HepG2 (cell line): Measurements from ENCODE around the gene GUK1. TPM values are rescaled to one million over a fixed set of nuclear protein-coding genes. Genes with fewer than 3 reads are reported as not detected.

Experiments
- ARID2 ChIP-seq: sonication (generic); formaldehyde crosslinking; IDR thresholded peaks from 2 replicates; pipeline ENCODE4 v1.8.1; 2022; ENCODE audit warnings: mild to moderate bottlenecking, missing genetic modification reagents, borderline replicate concordance
- ATF7-NPFF ChIP-seq: sonication (generic); formaldehyde crosslinking; IDR thresholded peaks from 2 replicates; pipeline ENCODE4 v1.8.1; 2023; ENCODE audit warnings: mild to moderate bottlenecking, low read depth, missing genetic modification reagents, moderate library complexity
- CBX2 ChIP-seq, 2 experiments: fragments of 200-600 bp in 1 of 2; sonication (generic); formaldehyde crosslinking in 1 of 2; IDR thresholded peaks; 2 replicates each; pipeline versions ENCODE4 v1.7.0 to v1.8.1; 2018 to 2022; ENCODE audit warnings: low read depth in 2 of 2, low read length in 1 of 2, mild to moderate bottlenecking in 1 of 2, missing genetic modification reagents in 1 of 2
- FOXK1 ChIP-seq: sonication (generic); formaldehyde crosslinking; IDR thresholded peaks from 2 replicates; pipeline ENCODE4 v1.4.0; 2020; ENCODE audit warnings: low read depth, missing genetic modification reagents, borderline replicate concordance
- KLF12 ChIP-seq: sonication (generic); formaldehyde crosslinking; IDR thresholded peaks from 2 replicates; pipeline ENCODE4 v1.4.0; 2020; ENCODE audit warnings: missing genetic modification reagents, borderline replicate concordance
- PPARG ChIP-seq: conservative IDR thresholded peaks from 2 replicates; pipeline ENCODE4 v1.6.1; 2016; ENCODE audit warnings: missing biosample characterization, missing genetic modification reagents
- TBL1XR1 ChIP-seq: fragments of 150-350 bp; IDR thresholded peaks from 2 replicates; pipeline ENCODE4 v1.6.1; 2014; ENCODE audit warnings: borderline replicate concordance, low read length; ENCODE audit not compliant: partially characterized antibody
- TSC22D2 ChIP-seq: sonication (generic); formaldehyde crosslinking; IDR thresholded peaks from 2 replicates; pipeline ENCODE4 v1.5.1; 2020; ENCODE audit warnings: missing genetic modification reagents, mild to moderate bottlenecking, borderline replicate concordance
- ZFP36 ChIP-seq: fragments of 150-350 bp; IDR thresholded peaks from 2 replicates; pipeline ENCODE4 v1.6.1; 2018; ENCODE audit warnings: borderline replicate concordance, low read length, low read depth; ENCODE audit not compliant: partially characterized antibody
- ZNF383 ChIP-seq: sonication (generic); formaldehyde crosslinking; IDR thresholded peaks from 2 replicates; pipeline ENCODE4 v1.4.0; 2020; ENCODE audit warnings: missing genetic modification reagents, mild to moderate bottlenecking, borderline replicate concordance
- polyA plus RNA-seq, 8 experiments: library from polyadenylated mRNA; depleted of rRNA in 3 of 8; stranded (reverse) in 7 of 8; unstranded in 1 of 8; fragments of >200 nt; fragmentation: Illumina TruSeq in 4 of 8; extraction: Trizol in 4 of 8; gene quantifications; 2 replicates each; pipeline versions ENCODE4 v1.2.1 to v1.2.3, GENCODE V29; 2011 to 2016; ENCODE audit warnings: low read depth in 4 of 8, missing spikeins in 1 of 8, mixed read lengths in 1 of 8; ENCODE audit not compliant: insufficient read depth in 1 of 8
- total RNA-seq, 5 experiments: library from RNA; depleted of rRNA; stranded (reverse); fragments of >200 nt; fragmentation: Illumina TruSeq; extraction: Trizol; gene quantifications; 2 replicates each; pipeline ENCODE4 v1.2.3, GENCODE V29; 2016; ENCODE audit warnings: low read depth in 1 of 5
- TF ChIP-seq, protein P1 (sequence below): sonication (generic); formaldehyde crosslinking; IDR thresholded peaks from 2 replicates; pipeline ENCODE4 v1.4.0; 2020; ENCODE audit warnings: mild to moderate bottlenecking, missing genetic modification reagents
- TF ChIP-seq, protein P2 (sequence below): IDR thresholded peaks from 2 replicates; pipeline ENCODE4 v1.6.1; 2016
- TF ChIP-seq, protein P3 (sequence below): sonication (generic); formaldehyde crosslinking; IDR thresholded peaks from 2 replicates; pipeline ENCODE4 v1.5.1; 2020; ENCODE audit warnings: mild to moderate bottlenecking, missing genetic modification reagents, borderline replicate concordance

GUK1 gene
- total and polyA plus RNA-seq, 2 of the 13 experiments (the other 11 are each of a cell fraction or from before 2014, with no cell fraction given): 116 to 154 TPM

DNA sequence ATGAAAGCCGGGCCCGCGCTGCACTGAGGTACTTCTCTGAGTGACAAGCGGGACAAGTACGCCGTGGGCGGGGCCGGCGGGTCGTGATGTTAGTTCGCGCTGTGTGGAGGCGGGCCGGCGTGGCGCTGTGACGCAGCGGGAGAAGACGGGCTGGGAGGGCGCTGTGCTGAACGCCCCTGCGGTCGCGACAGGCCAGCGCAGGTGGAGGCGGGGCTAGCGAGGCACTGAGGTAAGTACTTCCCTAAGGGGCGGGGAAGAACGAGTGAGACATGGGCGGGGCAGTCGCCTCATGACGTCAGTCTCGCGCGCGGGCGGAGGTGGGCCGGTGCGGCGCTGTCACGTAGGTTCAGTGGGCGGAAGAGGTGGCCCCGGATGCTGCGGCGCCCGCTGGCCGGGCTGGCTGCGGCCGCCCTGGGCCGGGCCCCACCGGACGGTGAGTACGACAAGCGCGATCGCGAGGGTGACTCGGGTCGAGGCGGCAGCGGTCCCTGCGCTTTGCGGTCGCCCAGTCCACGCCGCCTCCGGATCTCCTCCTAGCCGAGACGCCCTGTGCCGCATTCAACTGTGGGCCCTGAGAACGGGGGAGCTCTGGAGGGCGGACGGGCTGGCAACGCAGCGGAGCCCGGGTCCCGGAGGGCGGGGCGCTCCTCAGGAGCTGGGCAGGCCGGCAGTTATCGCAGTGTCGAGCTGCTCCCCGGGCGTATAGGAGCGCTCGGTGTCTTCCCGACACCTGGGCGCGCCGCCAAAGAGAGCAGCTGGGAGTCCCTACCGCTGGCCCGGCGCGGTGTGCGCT lies at the start of gene GUK1 (continued):
- no peak for TF ChIP-seq TBL1XR1
- TF ChIP-seq PPARG (CRISPR knock-in tag): no peak
- TF ChIP-seq, protein P1, sequence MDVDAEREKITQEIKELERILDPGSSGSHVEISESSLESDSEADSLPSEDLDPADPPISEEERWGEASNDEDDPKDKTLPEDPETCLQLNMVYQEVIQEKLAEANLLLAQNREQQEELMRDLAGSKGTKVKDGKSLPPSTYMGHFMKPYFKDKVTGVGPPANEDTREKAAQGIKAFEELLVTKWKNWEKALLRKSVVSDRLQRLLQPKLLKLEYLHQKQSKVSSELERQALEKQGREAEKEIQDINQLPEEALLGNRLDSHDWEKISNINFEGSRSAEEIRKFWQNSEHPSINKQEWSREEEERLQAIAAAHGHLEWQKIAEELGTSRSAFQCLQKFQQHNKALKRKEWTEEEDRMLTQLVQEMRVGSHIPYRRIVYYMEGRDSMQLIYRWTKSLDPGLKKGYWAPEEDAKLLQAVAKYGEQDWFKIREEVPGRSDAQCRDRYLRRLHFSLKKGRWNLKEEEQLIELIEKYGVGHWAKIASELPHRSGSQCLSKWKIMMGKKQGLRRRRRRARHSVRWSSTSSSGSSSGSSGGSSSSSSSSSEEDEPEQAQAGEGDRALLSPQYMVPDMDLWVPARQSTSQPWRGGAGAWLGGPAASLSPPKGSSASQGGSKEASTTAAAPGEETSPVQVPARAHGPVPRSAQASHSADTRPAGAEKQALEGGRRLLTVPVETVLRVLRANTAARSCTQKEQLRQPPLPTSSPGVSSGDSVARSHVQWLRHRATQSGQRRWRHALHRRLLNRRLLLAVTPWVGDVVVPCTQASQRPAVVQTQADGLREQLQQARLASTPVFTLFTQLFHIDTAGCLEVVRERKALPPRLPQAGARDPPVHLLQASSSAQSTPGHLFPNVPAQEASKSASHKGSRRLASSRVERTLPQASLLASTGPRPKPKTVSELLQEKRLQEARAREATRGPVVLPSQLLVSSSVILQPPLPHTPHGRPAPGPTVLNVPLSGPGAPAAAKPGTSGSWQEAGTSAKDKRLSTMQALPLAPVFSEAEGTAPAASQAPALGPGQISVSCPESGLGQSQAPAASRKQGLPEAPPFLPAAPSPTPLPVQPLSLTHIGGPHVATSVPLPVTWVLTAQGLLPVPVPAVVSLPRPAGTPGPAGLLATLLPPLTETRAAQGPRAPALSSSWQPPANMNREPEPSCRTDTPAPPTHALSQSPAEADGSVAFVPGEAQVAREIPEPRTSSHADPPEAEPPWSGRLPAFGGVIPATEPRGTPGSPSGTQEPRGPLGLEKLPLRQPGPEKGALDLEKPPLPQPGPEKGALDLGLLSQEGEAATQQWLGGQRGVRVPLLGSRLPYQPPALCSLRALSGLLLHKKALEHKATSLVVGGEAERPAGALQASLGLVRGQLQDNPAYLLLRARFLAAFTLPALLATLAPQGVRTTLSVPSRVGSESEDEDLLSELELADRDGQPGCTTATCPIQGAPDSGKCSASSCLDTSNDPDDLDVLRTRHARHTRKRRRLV (CRISPR knock-in tag): no peak
- TF ChIP-seq, protein P2, sequence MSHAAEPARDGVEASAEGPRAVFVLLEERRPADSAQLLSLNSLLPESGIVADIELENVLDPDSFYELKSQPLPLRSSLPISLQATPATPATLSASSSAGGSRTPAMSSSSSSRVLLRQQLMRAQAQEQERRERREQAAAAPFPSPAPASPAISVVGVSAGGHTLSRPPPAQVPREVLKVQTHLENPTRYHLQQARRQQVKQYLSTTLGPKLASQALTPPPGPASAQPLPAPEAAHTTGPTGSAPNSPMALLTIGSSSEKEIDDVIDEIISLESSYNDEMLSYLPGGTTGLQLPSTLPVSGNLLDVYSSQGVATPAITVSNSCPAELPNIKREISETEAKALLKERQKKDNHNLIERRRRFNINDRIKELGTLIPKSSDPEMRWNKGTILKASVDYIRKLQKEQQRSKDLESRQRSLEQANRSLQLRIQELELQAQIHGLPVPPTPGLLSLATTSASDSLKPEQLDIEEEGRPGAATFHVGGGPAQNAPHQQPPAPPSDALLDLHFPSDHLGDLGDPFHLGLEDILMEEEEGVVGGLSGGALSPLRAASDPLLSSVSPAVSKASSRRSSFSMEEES (CRISPR knock-in tag): no peak
- peak; percentile 78; the same call in 1 of the 2 replicates for TF ChIP-seq FOXK1
- TF ChIP-seq ZFP36: no peak
- no peak for TF ChIP-seq TSC22D2 (CRISPR knock-in tag)
- TF ChIP-seq KLF12 (CRISPR knock-in tag): peak; percentile 92
- no peak for TF ChIP-seq ARID2 (CRISPR knock-in tag)
- peak; percentile 91; the same call in 1 of the 2 replicates for TF ChIP-seq CBX2 (IDR thresholded peaks at IDR 0.05; ENCODE audit: low read depth, low read length)
- no peak for TF ChIP-seq CBX2 (CRISPR knock-in tag; IDR thresholded peaks at IDR 0.05; ENCODE audit: low read depth)
- TF ChIP-seq ATF7-NPFF (CRISPR knock-in tag): peak; percentile 49; the same call in 1 of the 2 replicates
- TF ChIP-seq, protein P3, sequence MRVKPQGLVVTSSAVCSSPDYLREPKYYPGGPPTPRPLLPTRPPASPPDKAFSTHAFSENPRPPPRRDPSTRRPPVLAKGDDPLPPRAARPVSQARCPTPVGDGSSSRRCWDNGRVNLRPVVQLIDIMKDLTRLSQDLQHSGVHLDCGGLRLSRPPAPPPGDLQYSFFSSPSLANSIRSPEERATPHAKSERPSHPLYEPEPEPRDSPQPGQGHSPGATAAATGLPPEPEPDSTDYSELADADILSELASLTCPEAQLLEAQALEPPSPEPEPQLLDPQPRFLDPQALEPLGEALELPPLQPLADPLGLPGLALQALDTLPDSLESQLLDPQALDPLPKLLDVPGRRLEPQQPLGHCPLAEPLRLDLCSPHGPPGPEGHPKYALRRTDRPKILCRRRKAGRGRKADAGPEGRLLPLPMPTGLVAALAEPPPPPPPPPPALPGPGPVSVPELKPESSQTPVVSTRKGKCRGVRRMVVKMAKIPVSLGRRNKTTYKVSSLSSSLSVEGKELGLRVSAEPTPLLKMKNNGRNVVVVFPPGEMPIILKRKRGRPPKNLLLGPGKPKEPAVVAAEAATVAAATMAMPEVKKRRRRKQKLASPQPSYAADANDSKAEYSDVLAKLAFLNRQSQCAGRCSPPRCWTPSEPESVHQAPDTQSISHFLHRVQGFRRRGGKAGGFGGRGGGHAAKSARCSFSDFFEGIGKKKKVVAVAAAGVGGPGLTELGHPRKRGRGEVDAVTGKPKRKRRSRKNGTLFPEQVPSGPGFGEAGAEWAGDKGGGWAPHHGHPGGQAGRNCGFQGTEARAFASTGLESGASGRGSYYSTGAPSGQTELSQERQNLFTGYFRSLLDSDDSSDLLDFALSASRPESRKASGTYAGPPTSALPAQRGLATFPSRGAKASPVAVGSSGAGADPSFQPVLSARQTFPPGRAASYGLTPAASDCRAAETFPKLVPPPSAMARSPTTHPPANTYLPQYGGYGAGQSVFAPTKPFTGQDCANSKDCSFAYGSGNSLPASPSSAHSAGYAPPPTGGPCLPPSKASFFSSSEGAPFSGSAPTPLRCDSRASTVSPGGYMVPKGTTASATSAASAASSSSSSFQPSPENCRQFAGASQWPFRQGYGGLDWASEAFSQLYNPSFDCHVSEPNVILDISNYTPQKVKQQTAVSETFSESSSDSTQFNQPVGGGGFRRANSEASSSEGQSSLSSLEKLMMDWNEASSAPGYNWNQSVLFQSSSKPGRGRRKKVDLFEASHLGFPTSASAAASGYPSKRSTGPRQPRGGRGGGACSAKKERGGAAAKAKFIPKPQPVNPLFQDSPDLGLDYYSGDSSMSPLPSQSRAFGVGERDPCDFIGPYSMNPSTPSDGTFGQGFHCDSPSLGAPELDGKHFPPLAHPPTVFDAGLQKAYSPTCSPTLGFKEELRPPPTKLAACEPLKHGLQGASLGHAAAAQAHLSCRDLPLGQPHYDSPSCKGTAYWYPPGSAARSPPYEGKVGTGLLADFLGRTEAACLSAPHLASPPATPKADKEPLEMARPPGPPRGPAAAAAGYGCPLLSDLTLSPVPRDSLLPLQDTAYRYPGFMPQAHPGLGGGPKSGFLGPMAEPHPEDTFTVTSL (CRISPR knock-in tag): no peak
- TF ChIP-seq ZNF383 (CRISPR knock-in tag): no peak
